ENCODE results near the gene ORAI2.
A peak's percentile ranks its signal among the peaks of the same experiment; 100 is the strongest.
"Not testable (repeated sequence)": the region's sequence is repeated elsewhere in the genome, so short reads cannot be mapped to it uniquely, and the experiment has no call there.

Gene ORAI2

DNA sequence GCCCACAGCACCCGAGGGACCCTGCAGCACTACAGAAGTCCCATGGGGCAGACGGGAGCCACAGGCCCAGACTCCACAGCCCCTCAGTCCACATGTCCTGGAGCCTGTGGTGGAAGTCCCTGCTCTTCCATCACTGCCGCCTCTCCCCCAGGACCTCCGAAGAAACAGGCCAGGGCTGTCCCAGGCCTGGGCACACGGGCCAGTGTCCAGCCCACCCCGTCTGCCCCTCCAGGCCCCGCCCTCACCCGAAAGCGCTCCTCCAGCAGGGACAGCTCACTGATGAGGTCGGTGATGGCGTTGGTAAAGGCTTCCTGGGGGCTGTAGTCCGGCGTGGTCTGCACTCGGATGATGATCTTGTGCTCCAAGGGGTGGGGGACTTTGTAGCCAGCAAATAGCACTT lies 40.7 kb downstream of the ORAI2 start:
- H3K4me1 ChIP-seq (ENCODE audit: control insufficient read depth, insufficient read depth, low read length); H3K4me2 ChIP-seq (ENCODE audit: low read length); H3K4me3 ChIP-seq (ENCODE audit: low read length); H3K27me3 ChIP-seq (ENCODE audit: control insufficient read depth, insufficient read depth, low read length); H3K9me3 ChIP-seq (replicated peaks; ENCODE audit: low read length); H3K9ac ChIP-seq (ENCODE audit: low read depth, low read length): not testable (repeated sequence)
- H3K36me3 ChIP-seq (ENCODE audit: insufficient read depth, low read length), result peaks cover 26% of the 10 kb centered on the region

GRCh38 chr7:102474736-102475435 lies 41.5 kb downstream of the ORAI2 start:
- peaks cover 19% of the 10 kb centered on the region for H3K36me3 ChIP-seq (ENCODE audit: insufficient read depth, low read length)
- not testable (repeated sequence) for H3K9me3 ChIP-seq (replicated peaks; ENCODE audit: low read length); H3K27me3 ChIP-seq (ENCODE audit: control insufficient read depth, insufficient read depth, low read length); H3K4me3 ChIP-seq (ENCODE audit: low read length); H3K4me2 ChIP-seq (ENCODE audit: low read length); H3K4me1 ChIP-seq (ENCODE audit: control insufficient read depth, insufficient read depth, low read length); H3K9ac ChIP-seq (ENCODE audit: low read depth, low read length)

GRCh38 chr7:102478314-102479208 lies 45.2 kb downstream of the ORAI2 start, which contains the start of gene POLR2J:
Gene POLR2J (minus strand): TSS chr7:102478922. CDS start chr7:102478860, 62 bp downstream.
- H3K4me1 ChIP-seq (ENCODE audit: control insufficient read depth, insufficient read depth, low read length); H3K36me3 ChIP-seq (ENCODE audit: insufficient read depth, low read length); H3K9me3 ChIP-seq (replicated peaks; ENCODE audit: low read length); H3K27me3 ChIP-seq (ENCODE audit: control insufficient read depth, insufficient read depth, low read length): not testable (repeated sequence)
- Histone ChIP-seq H3K9ac (ENCODE audit: low read depth, low read length) (peak within 1 kb of the TSS; percentile 52), H3K4me3 (ENCODE audit: low read length) (peak within 1 kb of the TSS; percentile 59), H3K4me2 (ENCODE audit: low read length) (peak within 1 kb of the TSS; percentile 64)

GRCh38 chr7:102479209-102479584 lies 45.8 kb downstream of the ORAI2 start:
- not testable (repeated sequence) for H3K9ac ChIP-seq (ENCODE audit: low read depth, low read length); H3K4me1 ChIP-seq (ENCODE audit: control insufficient read depth, insufficient read depth, low read length); H3K27me3 ChIP-seq (ENCODE audit: control insufficient read depth, insufficient read depth, low read length); H3K4me3 ChIP-seq (ENCODE audit: low read length); H3K9me3 ChIP-seq (replicated peaks; ENCODE audit: low read length); H3K36me3 ChIP-seq (ENCODE audit: insufficient read depth, low read length)
- peak overlapping the region; percentile 64 for H3K4me2 ChIP-seq (ENCODE audit: low read length)

GRCh38 chr7:102479982-102480637 lies 46.7 kb downstream of the ORAI2 start:
- not testable (repeated sequence) for H3K9me3 ChIP-seq (replicated peaks; ENCODE audit: low read length); H3K4me3 ChIP-seq (ENCODE audit: low read length); H3K9ac ChIP-seq (ENCODE audit: low read depth, low read length); H3K36me3 ChIP-seq (ENCODE audit: insufficient read depth, low read length); H3K4me2 ChIP-seq (ENCODE audit: low read length); H3K4me1 ChIP-seq (ENCODE audit: control insufficient read depth, insufficient read depth, low read length); H3K27me3 ChIP-seq (ENCODE audit: control insufficient read depth, insufficient read depth, low read length)

DNA sequence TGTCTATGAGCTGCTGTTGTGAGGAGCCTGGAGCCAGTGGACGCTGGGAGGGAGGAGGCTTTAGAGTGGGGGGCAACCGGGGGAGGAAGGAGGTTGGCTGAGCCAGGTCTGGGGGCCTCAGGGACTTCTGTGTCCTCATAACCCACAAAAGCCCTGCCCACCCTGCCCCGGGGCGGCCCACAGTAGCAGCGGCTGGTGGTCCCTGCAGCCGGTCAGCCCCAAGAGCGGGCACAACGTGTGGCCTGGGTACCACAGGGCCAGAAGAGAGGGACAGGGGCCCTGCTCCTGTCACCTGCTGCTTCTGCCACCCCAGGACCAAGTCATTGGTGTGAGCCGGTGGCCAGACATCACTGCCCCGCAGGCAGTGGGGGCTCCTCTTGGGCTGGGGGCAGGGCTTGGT lies 48.6 kb downstream of the ORAI2 start:
- H3K4me1 ChIP-seq (ENCODE audit: control insufficient read depth, insufficient read depth, low read length); H3K9me3 ChIP-seq (replicated peaks; ENCODE audit: low read length); H3K36me3 ChIP-seq (ENCODE audit: insufficient read depth, low read length); H3K27me3 ChIP-seq (ENCODE audit: control insufficient read depth, insufficient read depth, low read length); H3K4me3 ChIP-seq (ENCODE audit: low read length); H3K4me2 ChIP-seq (ENCODE audit: low read length); H3K9ac ChIP-seq (ENCODE audit: low read depth, low read length): not testable (repeated sequence)

DNA sequence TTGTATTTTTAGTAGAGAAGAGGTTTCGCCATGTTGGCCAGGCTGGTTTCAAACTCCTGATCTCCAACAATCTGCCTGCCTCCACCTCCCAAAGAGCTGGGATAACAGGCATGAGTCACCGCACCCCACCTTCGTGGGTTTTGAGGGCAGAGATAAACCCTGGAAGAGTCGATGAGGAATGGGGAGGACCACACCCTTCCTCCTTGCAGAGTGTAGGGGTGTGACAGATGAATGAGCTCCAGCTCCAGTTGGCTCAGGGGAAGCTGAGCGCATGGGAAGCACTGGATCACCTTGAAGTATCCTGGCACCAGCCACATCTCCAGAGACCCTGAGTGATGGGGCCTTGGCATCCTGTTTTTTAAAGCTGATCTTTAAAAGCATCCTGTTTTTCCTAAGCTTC lies 50.9 kb downstream of the ORAI2 start:
- H3K9ac ChIP-seq (ENCODE audit: low read depth, low read length); H3K36me3 ChIP-seq (ENCODE audit: insufficient read depth, low read length); H3K4me2 ChIP-seq (ENCODE audit: low read length); H3K9me3 ChIP-seq (replicated peaks; ENCODE audit: low read length); H3K4me3 ChIP-seq (ENCODE audit: low read length); H3K4me1 ChIP-seq (ENCODE audit: control insufficient read depth, insufficient read depth, low read length); H3K27me3 ChIP-seq (ENCODE audit: control insufficient read depth, insufficient read depth, low read length): not testable (repeated sequence)

DNA sequence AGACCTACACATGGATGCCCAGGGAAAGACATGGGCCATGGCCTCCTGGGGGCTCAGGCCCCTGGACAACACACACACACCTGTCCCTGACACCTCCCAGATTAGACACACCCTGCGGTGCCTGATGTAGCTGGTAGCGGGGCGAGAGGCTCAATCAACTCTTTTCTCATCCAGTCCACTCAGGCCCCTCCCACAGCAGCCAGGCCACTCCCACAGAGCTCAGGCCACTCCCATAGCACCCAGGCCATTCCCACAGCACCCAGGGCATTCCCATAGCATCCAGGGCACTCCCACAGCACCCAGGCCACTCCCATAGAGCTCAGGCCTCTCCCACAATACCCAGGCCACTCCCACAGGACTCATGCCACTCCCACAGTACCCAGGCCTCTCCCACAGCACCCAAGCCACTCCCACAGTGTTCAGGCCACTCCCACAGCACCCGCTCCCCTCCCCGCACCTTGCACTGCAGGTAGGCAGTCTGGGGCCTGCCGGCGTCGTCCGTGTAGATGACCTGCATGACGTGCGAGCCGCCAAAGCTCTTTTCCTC lies 57.2 kb downstream of the ORAI2 start:
- H3K9me3 ChIP-seq (replicated peaks; ENCODE audit: low read length); H3K4me2 ChIP-seq (ENCODE audit: low read length); H3K27me3 ChIP-seq (ENCODE audit: control insufficient read depth, insufficient read depth, low read length): not testable (repeated sequence)

DNA sequence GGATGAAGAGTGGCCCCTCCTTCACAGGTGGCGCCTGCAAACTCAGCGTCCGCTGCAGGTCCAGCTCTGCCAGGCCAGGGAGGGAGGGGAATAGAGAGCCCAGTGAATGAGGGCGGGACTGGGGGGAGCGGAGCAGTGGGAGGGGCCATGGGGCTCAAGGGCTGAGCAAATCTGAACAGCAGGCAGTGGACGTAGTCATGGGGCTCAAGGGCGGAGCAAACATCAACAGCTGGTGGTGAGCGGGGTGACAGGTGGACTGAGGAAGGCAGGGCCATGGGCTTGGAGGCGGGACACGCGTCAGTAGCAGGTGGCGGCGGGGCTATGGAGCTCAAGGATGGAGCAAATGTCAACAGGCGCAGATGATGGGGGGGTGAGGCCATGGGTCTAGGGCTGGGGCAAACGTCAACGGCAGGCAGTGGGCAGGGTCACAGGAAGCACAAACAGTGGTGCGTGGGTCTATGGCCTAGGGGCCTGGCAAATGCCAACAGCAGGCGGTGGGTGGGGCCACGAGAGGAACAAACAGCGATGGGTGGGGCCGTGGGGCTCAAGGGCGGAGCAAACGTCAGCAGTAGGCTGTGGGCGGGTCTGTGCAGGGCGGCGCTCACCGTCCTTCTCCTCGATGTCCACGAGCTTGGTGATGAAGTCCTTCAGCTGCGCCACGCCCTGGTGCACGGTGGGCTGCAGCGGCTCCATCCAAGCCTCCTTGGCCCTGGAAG lies 60.0 kb downstream of the ORAI2 start:
- not testable (repeated sequence) for H3K9me3 ChIP-seq (replicated peaks; ENCODE audit: low read length)

More for the DNA sequence above, 57.2 kb downstream of the ORAI2 start:
- H3K4me3 ChIP-seq (ENCODE audit: low read length); H3K36me3 ChIP-seq (ENCODE audit: insufficient read depth, low read length); H3K4me1 ChIP-seq (ENCODE audit: control insufficient read depth, insufficient read depth, low read length); H3K9ac ChIP-seq (ENCODE audit: low read depth, low read length): not testable (repeated sequence)

GRCh38 chr7:102494026-102494425 lies 60.7 kb downstream of the ORAI2 start:
- not testable (repeated sequence) for H3K4me2 ChIP-seq (ENCODE audit: low read length); H3K9me3 ChIP-seq (replicated peaks; ENCODE audit: low read length); H3K9ac ChIP-seq (ENCODE audit: low read depth, low read length); H3K27me3 ChIP-seq (ENCODE audit: control insufficient read depth, insufficient read depth, low read length); H3K4me1 ChIP-seq (ENCODE audit: control insufficient read depth, insufficient read depth, low read length); H3K36me3 ChIP-seq (ENCODE audit: insufficient read depth, low read length); H3K4me3 ChIP-seq (ENCODE audit: low read length)

More for the DNA sequence above, 60.0 kb downstream of the ORAI2 start:
- H3K27me3 ChIP-seq (ENCODE audit: control insufficient read depth, insufficient read depth, low read length); H3K36me3 ChIP-seq (ENCODE audit: insufficient read depth, low read length); H3K4me2 ChIP-seq (ENCODE audit: low read length); H3K4me3 ChIP-seq (ENCODE audit: low read length); H3K4me1 ChIP-seq (ENCODE audit: control insufficient read depth, insufficient read depth, low read length); H3K9ac ChIP-seq (ENCODE audit: low read depth, low read length): not testable (repeated sequence)
